NOMO-1 treated with dmso at 0.1 percent for 144 hours (cell line): ENCODE measurements around the gene KCNH4.
"Not testable (repeated sequence)": the region's sequence is repeated elsewhere in the genome, so short reads cannot be mapped to it uniquely, and the experiment has no call there.

Source experiments
- DNase-seq: peaks from one replicate; lab custom pipeline; 2025; ENCODE audit not compliant: unreplicated experiment; lab: John Stamatoyannopoulos, UW

The KCNH4 gene

DNA sequence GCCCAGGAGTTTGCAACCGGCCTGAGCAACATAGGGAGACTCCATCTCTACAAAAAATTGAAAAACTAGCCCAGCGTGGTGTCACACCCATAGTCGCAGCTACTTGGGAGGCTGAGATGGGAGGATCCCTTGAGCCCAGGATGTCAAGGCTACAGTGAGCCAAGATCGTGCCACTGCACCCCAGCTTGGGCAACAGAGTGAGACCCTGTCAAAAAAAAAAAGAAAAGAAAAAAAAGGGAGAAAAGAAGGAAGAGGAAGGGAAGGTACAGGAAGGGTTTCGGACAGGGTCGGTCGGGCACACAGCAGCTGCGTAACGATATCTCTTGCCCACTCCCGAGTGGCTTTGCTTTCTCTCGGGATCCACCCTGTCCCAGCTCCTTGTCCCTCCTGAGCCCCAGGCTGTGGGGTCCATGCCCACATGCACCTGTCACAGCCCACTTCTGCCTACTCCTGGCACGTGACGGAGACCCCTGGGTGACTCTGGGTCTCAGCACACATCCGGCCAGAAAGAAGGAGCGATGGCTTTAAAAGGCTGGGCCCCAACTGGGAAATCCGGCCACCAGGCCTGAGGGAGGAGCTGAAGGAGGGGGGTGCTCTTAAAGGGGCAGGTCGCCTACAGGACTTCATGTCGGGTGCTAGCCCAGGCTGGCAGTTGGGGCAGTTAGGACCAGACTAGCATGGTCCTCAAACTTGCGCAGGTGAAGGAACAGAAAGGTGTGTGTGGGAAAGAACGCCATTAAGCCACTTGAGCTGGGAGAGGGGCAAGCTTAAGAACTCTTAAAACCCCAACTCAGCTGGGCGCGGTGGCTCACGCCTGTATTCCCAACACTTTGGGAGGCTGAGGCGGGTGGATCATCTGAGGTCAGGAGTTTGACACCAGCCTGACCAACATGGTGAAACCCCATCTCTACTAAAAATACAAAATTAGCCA, 13.3 kb upstream of the KCNH4 start, which contains the start of gene GHDC:
Gene GHDC (minus strand): TSS at position 526 of the 931 bp plus-strand sequence. CDS start 913 bp downstream, outside the sequence.
- peak; percentile 89 for DNase-seq

DNA sequence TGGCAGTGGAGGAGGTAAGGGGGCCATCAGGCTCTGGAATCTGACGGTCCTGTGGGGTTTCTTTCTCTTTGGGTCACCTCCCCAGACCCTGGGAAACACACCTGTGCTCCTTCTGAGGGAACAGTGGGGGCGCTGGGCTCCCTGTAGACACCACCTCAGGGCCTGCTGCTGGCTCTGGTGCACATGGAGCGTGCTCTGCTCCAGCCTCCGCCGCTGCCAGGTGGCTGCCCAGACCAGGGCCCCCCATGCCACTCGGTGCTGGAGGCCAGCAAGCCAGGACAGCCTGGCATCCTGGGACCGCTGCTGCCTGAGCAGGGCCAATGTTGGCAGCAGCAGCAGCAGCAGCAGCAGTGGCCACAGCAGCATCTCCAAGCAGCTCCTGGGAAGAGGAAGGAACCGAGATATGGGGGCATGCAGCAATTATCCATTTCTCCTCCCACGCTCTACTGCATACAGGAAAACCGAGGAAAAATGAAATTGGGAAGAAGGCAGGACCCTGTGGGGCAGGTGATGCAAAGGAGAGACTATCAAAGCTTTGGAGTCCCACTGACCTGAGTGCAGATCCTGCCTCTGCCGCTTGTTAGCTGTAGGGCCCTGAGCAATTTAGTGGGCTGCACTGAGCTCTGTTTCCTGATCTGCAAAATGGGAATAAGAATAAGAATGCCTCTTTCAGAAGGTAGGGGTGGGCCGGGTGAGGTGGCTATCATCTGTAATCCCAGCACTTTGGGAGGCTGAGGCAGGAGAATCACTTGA, 12.4 kb upstream of the KCNH4 start:
- no peak for DNase-seq

- no peak for DNase-seq
These were observed 11.5 kb upstream of the KCNH4 start for GRCh38 chr17:42192189-42193126.

- no peak for DNase-seq
These were observed 10.3 kb upstream of the KCNH4 start for GRCh38 chr17:42191275-42191608.

DNA sequence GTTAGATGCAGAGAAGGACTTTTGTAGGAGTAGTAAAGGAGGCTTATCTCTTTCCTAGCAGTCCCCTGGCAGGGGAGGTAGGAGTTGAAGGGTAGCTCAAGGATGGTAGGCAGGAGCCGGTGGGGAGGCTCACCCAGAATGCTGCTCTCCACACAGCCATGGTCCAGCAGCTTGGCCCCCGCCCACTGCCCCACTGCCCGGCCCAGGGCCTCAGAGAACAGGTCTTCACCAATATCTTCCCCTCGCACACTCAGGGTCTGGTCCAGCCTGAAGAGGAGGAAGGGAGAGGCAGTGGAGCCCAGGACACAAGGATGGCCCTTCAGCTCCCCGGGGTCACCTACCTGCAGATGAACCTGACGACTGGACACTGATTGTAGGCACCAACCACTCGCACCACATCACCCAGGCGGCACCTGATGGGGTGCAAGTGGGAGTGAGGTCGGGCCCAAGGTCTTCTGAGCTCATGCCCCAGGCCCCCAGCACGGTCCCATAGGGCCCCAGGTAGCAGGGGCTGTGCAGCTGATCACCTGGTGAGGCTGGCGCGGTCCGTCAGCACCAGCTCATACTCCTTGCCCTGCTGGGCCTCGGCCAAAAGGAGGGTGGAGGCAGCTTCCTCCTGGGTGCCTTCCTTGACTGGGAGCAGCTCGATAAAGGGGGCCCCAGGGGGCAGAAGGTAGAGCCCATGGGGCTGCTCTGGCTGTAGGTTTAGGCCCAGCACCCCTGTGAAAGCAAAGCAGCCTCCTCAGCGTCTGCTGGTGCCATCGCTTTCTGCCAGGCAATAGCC, 9.7 kb upstream of the KCNH4 start:
- DNase-seq = no peak

- no peak for DNase-seq
These were observed 8.7 kb upstream of the KCNH4 start for GRCh38 chr17:42189651-42189965.

DNA sequence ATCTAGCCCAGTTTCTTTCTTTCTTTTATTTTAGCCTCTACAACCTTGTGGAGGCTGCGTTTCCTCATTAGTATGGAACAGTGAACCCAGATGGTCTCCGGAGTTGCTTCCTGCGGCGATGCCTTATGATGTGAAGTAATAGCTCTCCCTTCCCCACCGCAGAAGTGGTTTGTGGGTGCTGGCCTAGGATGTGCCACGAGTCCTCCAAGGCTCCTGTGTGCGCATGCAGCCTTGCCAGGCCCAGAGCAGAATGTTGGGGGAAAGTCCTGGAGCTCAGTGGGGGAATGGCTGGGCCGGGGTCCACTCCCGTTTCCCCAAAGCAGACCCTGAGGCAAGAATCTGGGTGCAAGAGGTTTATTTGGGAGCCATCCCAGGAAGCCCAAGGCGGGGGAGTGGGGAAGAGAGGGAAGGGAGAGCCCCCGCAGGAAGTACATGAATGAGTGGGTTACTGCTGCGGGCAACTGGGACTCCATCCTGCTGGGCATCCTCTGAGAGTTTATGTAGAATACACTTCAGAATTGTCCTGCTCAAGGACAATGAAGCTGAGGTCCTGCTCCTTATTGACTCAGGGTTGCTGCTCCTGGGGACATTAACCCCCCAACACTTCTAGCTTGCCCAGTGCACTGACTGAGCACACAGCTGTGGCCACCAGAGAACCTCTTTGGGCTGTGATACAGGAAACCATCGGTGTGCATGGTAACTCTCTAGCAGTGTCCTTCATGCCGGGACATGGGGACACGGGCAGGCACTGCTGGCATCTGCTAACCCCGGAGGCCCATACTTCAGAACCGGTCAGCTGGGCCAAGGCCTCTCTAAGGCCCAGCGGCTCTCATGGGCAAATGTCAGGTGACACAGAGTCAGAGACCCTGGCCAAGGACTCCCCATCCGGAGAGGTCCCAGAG, 8.1 kb upstream of the KCNH4 start:
- peak; percentile 43 for DNase-seq

DNA sequence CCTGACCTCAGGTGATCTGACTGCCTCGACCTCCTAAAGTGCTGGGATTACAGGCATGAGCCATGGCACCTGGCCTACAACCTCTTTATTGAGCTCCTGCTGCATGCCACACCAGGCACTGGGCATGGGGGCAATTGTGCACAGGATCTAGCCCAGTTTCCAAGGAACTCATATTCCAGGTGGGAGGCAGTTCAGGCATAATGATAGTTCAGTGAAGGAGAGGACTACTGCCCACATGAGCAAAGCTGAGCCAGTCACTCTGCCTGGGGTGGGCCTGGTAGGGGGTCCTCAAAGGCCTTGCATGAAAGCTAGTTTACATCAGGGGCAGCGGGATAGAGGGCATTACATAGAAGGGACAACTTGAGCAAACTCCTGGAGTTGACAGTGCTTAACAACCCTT, 6.9 kb upstream of the KCNH4 start:
- no peak for DNase-seq

DNA sequence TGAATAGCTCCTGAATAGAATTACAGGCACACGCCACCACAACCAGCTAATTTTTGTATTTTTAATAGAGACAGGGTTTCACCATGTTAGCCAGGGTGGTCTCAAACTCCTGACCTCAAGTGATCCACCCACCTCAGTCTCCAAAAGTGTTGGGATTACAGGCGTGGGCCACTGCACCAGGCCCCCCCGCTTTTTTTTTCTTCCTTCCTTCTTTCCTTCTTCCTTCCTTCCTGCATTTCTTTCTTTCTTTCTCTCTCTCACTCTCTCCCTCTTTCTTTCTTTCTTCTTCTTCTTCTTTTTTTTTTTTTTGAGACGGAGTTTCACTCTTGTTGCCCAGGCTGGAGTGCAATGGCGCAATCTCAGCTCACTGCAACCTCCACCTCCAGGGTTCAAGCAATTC, 5.2 kb upstream of the KCNH4 start:
- not testable (repeated sequence) for DNase-seq

DNA sequence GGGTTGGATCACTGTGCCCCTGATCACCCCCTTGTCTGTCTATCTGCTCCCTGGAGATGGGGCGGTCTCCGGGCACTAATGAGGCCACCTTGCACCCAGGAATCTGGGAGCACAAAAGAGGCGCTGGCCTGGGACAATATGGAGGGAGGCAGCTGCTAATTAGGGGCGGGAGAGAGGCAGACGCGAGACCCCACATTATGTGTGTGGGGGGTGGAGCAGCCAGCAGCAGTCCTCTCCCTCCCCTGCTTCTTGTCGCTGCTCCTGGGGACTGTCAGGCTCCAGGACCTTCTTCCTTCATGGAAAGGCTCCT, 4.6 kb upstream of the KCNH4 start:
- no peak for DNase-seq

GRCh38 chr17:42184713-42185620, 4.0 kb upstream of the KCNH4 start, which contains the start of gene HCRT:
TSS of gene HCRT (minus strand) at chr17:42185452. CDS start at chr17:42185365, 87 bp downstream.
- no peak for DNase-seq

- DNase-seq = peak; percentile 70
These were observed 3.1 kb upstream of the KCNH4 start for GRCh38 chr17:42183741-42184711.

DNA sequence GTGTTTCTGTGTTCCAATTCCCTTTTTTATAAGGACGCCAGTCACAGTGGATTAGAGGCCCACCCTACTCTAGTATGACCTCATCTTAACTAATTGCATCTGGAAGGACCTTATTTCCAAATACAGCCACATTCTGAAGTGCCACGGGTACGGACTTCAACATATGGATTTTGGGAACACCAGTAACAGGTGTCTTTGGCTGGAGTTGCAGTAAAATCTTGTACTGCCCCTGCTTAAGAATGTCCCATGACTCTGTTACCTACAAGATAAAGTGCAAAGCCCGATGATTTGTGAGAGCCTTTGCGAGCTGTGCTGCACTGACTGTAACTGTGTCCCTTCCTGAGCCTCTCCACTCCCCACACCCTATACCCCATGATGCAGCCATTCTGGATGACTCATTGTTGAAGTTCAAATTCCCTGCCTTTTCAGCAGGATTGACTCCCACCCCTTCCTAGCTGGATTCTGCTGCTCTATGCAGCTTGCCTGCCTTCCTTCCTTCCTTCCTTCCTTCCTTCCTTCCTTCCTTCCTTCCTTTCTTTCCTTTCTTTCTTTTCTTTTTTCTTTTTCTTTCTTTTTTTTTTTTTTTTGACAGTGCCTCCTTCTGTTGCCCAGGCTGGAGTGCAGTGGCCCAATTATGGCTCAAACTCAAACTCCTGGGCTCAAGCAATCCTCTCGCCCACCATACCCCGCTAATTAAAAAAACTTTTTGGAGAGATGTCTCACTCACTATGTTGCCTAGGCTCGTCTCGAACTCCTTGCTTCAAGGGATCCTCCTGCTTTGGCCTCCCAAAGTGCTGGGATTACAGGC, 2.2 kb upstream of the KCNH4 start:
- no peak for DNase-seq

- no peak for DNase-seq
These were observed 887 bp upstream of the KCNH4 start for GRCh38 chr17:42181851-42182207.

DNA sequence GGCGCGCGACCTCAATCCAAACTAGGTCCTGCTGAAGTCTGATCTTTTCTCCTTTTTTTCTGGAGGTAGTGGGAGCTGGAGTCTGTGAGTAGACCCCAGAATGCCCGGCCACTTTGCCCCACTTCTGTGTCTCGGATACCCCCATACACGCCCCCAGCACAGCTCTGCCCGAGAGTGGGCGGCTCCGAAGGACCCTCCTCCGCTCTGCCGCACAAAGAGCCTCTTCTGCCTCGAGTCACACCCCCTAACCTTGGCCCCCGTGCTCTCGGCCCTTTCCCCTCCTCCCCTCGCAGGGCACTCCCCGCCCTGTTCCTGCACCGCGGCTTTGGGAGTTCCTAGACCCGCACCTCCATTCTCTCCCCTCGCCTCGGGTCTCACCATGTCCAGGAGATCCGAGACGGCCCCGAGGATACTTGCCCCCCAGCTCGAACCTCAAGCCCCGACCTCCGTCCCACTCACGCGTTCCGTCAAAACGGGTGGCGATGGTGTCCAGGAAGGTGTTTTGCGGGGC, 476 bp downstream of the KCNH4 start:
- no peak for DNase-seq

- no peak for DNase-seq
These were observed 981 bp downstream of the KCNH4 start for GRCh38 chr17:42179911-42180410.
